H1 (cell line): ENCODE measurements around the gene MRFAP1. TPM values are rescaled to one million over a fixed set of nuclear protein-coding genes. Genes with fewer than 3 reads are reported as not detected.

Experiments used
- CTCF ChIA-PET: fragments of 300-600 bp; sonication (Branson Sonifier 250); formaldehyde crosslinking; loops from one replicate; lab custom pipeline; 2021; ENCODE audit not compliant: partially characterized antibody; lab: Charles Lee
- POLR2A ChIA-PET: fragments of 300-600 bp; sonication (Branson Sonifier 250); formaldehyde crosslinking; loops from one replicate; lab custom pipeline; 2021; ENCODE audit warnings: inconsistent platforms; ENCODE audit not compliant: partially characterized antibody; lab: Charles Lee
- DNase-seq, 2 experiments: peaks; one replicate each; pipeline versions ENCODE4 v3.0.0 to v3.0.0-alpha.2; 2010 to 2022; ENCODE audit warnings: low spot score in 2 of 2, low read depth in 1 of 2, mixed read lengths in 1 of 2
- FAIRE-seq: peaks from 2 replicates; lab custom pipeline; 2011; peaks lifted over from hg19 to GRCh38; lab: Jason Lieb, UNC
- H2AFZ ChIP-seq: 2 replicates; pipeline ENCODE4 v1.8.1; 2012; ENCODE audit warnings: low read length, inconsistent platforms
- H2AK5ac ChIP-seq: 2 replicates; pipeline ENCODE4 v1.6.1; 2013; ENCODE audit warnings: low read depth, low read length
- H2BK120ac ChIP-seq: replicated peaks from 2 replicates; pipeline ENCODE3; 2013; ENCODE audit warnings: low read depth, low read length, inconsistent platforms
- H2BK12ac ChIP-seq: 2 replicates; pipeline ENCODE4 v1.6.1; 2013; ENCODE audit warnings: low read depth, low read length
- H2BK15ac ChIP-seq: 2 replicates; pipeline ENCODE4 v1.6.1; 2013; ENCODE audit warnings: low read length
- H2BK20ac ChIP-seq: 2 replicates; pipeline ENCODE4 v1.6.1; 2013; ENCODE audit warnings: low read length
- H2BK5ac ChIP-seq: 2 replicates; pipeline ENCODE4 v1.6.1; 2013; ENCODE audit warnings: low read depth, low read length
- H3K14ac ChIP-seq: 2 replicates; pipeline ENCODE4 v1.6.1; 2013; ENCODE audit warnings: inconsistent platforms; ENCODE audit not compliant: insufficient read length
- H3K18ac ChIP-seq: 2 replicates; pipeline ENCODE4 v1.6.1; 2013; ENCODE audit warnings: low read length; ENCODE audit errors: extremely low read depth
- H3K23ac ChIP-seq: 2 replicates; pipeline ENCODE4 v1.6.1; 2013; ENCODE audit warnings: inconsistent platforms; ENCODE audit not compliant: insufficient read length
- H3K23me2 ChIP-seq: 2 replicates; pipeline ENCODE4 v1.6.1; 2013; ENCODE audit warnings: low read depth, low read length
- H3K27ac ChIP-seq: 2 replicates; pipeline ENCODE4 v1.6.1; 2011; ENCODE audit warnings: low read depth, low read length, inconsistent platforms
- H3K27me3 ChIP-seq, 4 experiments: replicated peaks in 1 of 4; 1 replicate in 1 of 4; 2 replicates in 3 of 4; pipeline versions ENCODE4 v1.6.1 to v1.8.1; 2011 to 2013; ENCODE audit warnings: low read length in 3 of 4, mild to moderate bottlenecking in 3 of 4, inconsistent platforms in 2 of 4, mixed read lengths in 2 of 4, moderate library complexity in 1 of 4; ENCODE audit not compliant: control insufficient read depth in 3 of 4, insufficient read depth in 3 of 4; ENCODE audit errors: extremely low read depth in 1 of 4
- H3K36me3 ChIP-seq, 4 experiments: 2 replicates each; pipeline versions ENCODE4 v1.6.1 to v1.8.1; 2011 to 2013; ENCODE audit warnings: mild to moderate bottlenecking in 4 of 4, low read length in 3 of 4, moderate library complexity in 2 of 4, control low read depth in 1 of 4, inconsistent platforms in 1 of 4; ENCODE audit not compliant: insufficient read depth in 4 of 4, control insufficient read depth in 2 of 4
- H3K4ac ChIP-seq: replicated peaks from 2 replicates; pipeline ENCODE3; 2013; ENCODE audit warnings: low read length, low read depth, mixed read lengths, inconsistent platforms; ENCODE audit not compliant: insufficient read length
- H3K4me1 ChIP-seq, 4 experiments: replicated peaks in 1 of 4; 1 replicate in 1 of 4; 2 replicates in 3 of 4; pipeline versions ENCODE4 v1.6.1 to v1.8.1; 2011 to 2013; ENCODE audit warnings: low read length in 3 of 4, inconsistent platforms in 2 of 4, mixed read lengths in 1 of 4; ENCODE audit not compliant: insufficient read depth in 4 of 4, control insufficient read depth in 3 of 4
- H3K4me2 ChIP-seq, 2 experiments: 2 replicates each; pipeline versions ENCODE4 v1.6.1 to v1.8.1; 2011 to 2013; ENCODE audit warnings: low read depth in 2 of 2, low read length in 2 of 2, control low read depth in 1 of 2, inconsistent platforms in 1 of 2, mild to moderate bottlenecking in 1 of 2; ENCODE audit not compliant: insufficient read depth in 1 of 2
- H3K4me3 ChIP-seq, 4 experiments: fragments of 200-600, 300-600 bp in 1 of 4; sonication (generic), shearing (Covaris generic), sonication (Bioruptor Twin) in 1 of 4; 2 replicates each; pipeline versions ENCODE4 v1.5.1 to v1.8.1; 2011 to 2016; ENCODE audit warnings: low read length in 4 of 4, low read depth in 3 of 4, control low read depth in 2 of 4, inconsistent platforms in 2 of 4, mild to moderate bottlenecking in 2 of 4, mixed read lengths in 1 of 4, moderate library complexity in 1 of 4; ENCODE audit not compliant: insufficient read depth in 2 of 4; ENCODE audit errors: extremely low read depth in 1 of 4
- H3K56ac ChIP-seq: replicated peaks from 2 replicates; pipeline ENCODE3; 2013; ENCODE audit warnings: low read depth, mild to moderate bottlenecking, mixed read lengths, low read length, inconsistent platforms; ENCODE audit not compliant: insufficient read length
- H3K79me1 ChIP-seq: 2 replicates; pipeline ENCODE4 v1.6.1; 2013; ENCODE audit warnings: low read depth, low read length, control low read depth
- H3K79me2 ChIP-seq, 2 experiments: 2 replicates each; pipeline versions ENCODE4 v1.6.1 to v1.8.1; 2012 to 2013; ENCODE audit warnings: low read length in 2 of 2, mild to moderate bottlenecking in 2 of 2, inconsistent platforms in 1 of 2; ENCODE audit not compliant: insufficient read depth in 2 of 2, control insufficient read depth in 1 of 2
- H3K9ac ChIP-seq, 4 experiments: replicated peaks in 1 of 4; 1 replicate in 1 of 4; 2 replicates in 3 of 4; pipeline versions ENCODE4 v1.6.1 to v1.8.1; 2011 to 2013; ENCODE audit warnings: low read depth in 3 of 4, low read length in 3 of 4, control low read depth in 2 of 4, mild to moderate bottlenecking in 2 of 4, moderate library complexity in 2 of 4, inconsistent platforms in 1 of 4; ENCODE audit errors: extremely low read depth in 1 of 4
- H3K9me3 ChIP-seq, 2 experiments: 2 replicates each; pipeline versions ENCODE4 v1.6.1 to v1.8.1; 2012 to 2013; ENCODE audit warnings: mild to moderate bottlenecking in 2 of 2, moderate library complexity in 2 of 2, control low read depth in 1 of 2, inconsistent platforms in 1 of 2, low read depth in 1 of 2, low read length in 1 of 2, mixed read lengths in 1 of 2; ENCODE audit not compliant: insufficient read depth in 2 of 2
- H4K20me1 ChIP-seq, 2 experiments: replicated peaks in 1 of 2; 2 replicates each; pipeline versions ENCODE3 to v1.8.1; 2011 to 2013; ENCODE audit warnings: inconsistent platforms in 2 of 2, low read length in 2 of 2, mild to moderate bottlenecking in 1 of 2; ENCODE audit not compliant: insufficient read depth in 2 of 2, control insufficient read depth in 1 of 2
- H4K5ac ChIP-seq: 2 replicates; pipeline ENCODE4 v1.6.1; 2013; ENCODE audit warnings: low read length, low read depth, mixed read lengths, inconsistent platforms; ENCODE audit not compliant: insufficient read length
- H4K8ac ChIP-seq: 2 replicates; pipeline ENCODE4 v1.8.0; 2013; ENCODE audit warnings: mild to moderate bottlenecking, moderate library complexity, low read length, inconsistent platforms; ENCODE audit not compliant: insufficient read depth; ENCODE audit errors: extremely low read depth
- H4K91ac ChIP-seq: replicated peaks from 2 replicates; pipeline ENCODE3; 2013; ENCODE audit warnings: low read length, mixed read lengths, inconsistent platforms; ENCODE audit not compliant: insufficient read length
- CEBPB ChIP-seq: IDR thresholded peaks from 2 replicates; pipeline ENCODE4 v1.6.1; 2012; ENCODE audit warnings: low read depth, low read length
- EGR1 ChIP-seq: IDR thresholded peaks from 2 replicates; pipeline ENCODE4 v1.6.1; 2011; ENCODE audit warnings: low read depth, low read length, borderline replicate concordance
- JUN ChIP-seq: IDR thresholded peaks from 2 replicates; pipeline ENCODE4 v1.6.1; 2011; ENCODE audit warnings: low read depth, mild to moderate bottlenecking, improper control_type of control experiment, low read length
- KDM5A ChIP-seq: fragments of 200-600 bp; IDR thresholded peaks from 2 replicates; pipeline ENCODE4 v1.7.1; 2012; ENCODE audit warnings: mild to moderate bottlenecking, low read length, inconsistent platforms, mixed read lengths
- SIX5 ChIP-seq: IDR thresholded peaks from 2 replicates; pipeline ENCODE4 v1.6.1; 2011; ENCODE audit warnings: mild to moderate bottlenecking, low read depth, low read length
- USF2 ChIP-seq: IDR thresholded peaks from 2 replicates; pipeline ENCODE4 v1.6.1; 2011; ENCODE audit warnings: low read length, improper control_type of control experiment
- YY1 ChIP-seq: IDR thresholded peaks from 2 replicates; pipeline ENCODE4 v1.6.1; 2011; ENCODE audit warnings: low read depth, mild to moderate bottlenecking, low read length
- WGBS, 2 experiments: shearing (Covaris generic) in 1 of 2; methylation state at CpG; one replicate each; pipeline versions ENCODE4 v1.1.6 to v1.1.7; 2013 to 2015; ENCODE audit warnings: low lambda C conversion rate in 2 of 2, mixed read lengths in 2 of 2, inconsistent platforms in 1 of 2, low coverage in 1 of 2, missing lambda C conversion rate in 1 of 2; ENCODE audit not compliant: insufficient replicate concordance in 2 of 2, insufficient coverage in 1 of 2, insufficient read length in 1 of 2; ENCODE audit errors: extremely low coverage in 1 of 2, missing lambda C conversion rate in 1 of 2; 5-methylcytosine and 5-hydroxymethylcytosine counted together
- polyA plus RNA-seq, 7 experiments: library from polyadenylated mRNA; depleted of rRNA in 3 of 7; stranded (reverse) in 5 of 7; unstranded in 2 of 7; fragments of >200 nt in 5 of 7; fragments of 200-250 nt in 2 of 7; gene quantifications; 1 replicate in 5 of 7; 2 replicates in 1 of 7; 4 replicates in 1 of 7; pipeline versions ENCODE4 v1.2.1 to v1.2.3, GENCODE V29; 2011 to 2013; ENCODE audit warnings: missing spikeins in 2 of 7, mixed read lengths in 2 of 7
- total RNA-seq: library from RNA; stranded (reverse); fragmentation: NEBNext Ultra II Directional; extraction: Animal tissue kit (Norgen Biotek cat#: 25700); gene quantifications from 2 replicates; pipeline ENCODE4 v1.2.1, GENCODE V29; 2021
- TF ChIP-seq, protein P1 (sequence below), 3 experiments: IDR thresholded peaks; 1 replicate in 2 of 3; 2 replicates in 1 of 3; pipeline versions ENCODE4 v1.5.1 to v1.6.1; 2011; ENCODE audit warnings: low read length in 3 of 3, mild to moderate bottlenecking in 3 of 3, inconsistent platforms in 2 of 3, low read depth in 1 of 3, moderate library complexity in 1 of 3; ENCODE audit not compliant: insufficient read depth in 1 of 3; ENCODE audit errors: control extremely low read depth in 1 of 3
- TF ChIP-seq, protein P2 (sequence below): IDR thresholded peaks from 2 replicates; pipeline ENCODE4 v1.6.1; 2012; ENCODE audit warnings: inconsistent platforms

Gene MRFAP1
- total and polyA plus RNA-seq, 2 of the 8 experiments (the other 6 are each of a cell fraction or from before 2014, with no cell fraction given) = 108 to 307 TPM

- Histone ChIP-seq H2BK15ac (no peak overlapping the region), H3K23ac (no peak overlapping the region), H2AK5ac (no peak overlapping the region), H4K5ac (no peak overlapping the region), H3K27ac (no peak overlapping the region), H2AFZ (no peak overlapping the region), H2BK120ac (no peak overlapping the region), H3K36me3 (peaks cover under 1 to 6% (median 3%) of the 10 kb centered on the region in 4 experiments; a peak in 5 of 8 replicates), H3K79me2 (peaks cover 0 to 14% of the 10 kb centered on the region in 2 experiments; a peak in 2 of 4 replicates), H2BK5ac (no peak overlapping the region), H2BK20ac (no peak overlapping the region), H3K14ac (no peak overlapping the region), H2BK12ac (no peak overlapping the region), H3K56ac (no peak overlapping the region), H3K27me3 (no peaks in the 10 kb centered on the region), H3K79me1 (peaks cover 9% of the 10 kb centered on the region), H3K4ac (no peak overlapping the region), H3K4me3 (no peak overlapping the region), H4K91ac (no peak overlapping the region), H3K9me3 (no peaks in the 10 kb centered on the region), H3K4me1 (peaks cover 0 to 3% (median under 1%) of the 10 kb centered on the region in 4 experiments; a peak in 2 of 7 replicates), H3K4me2 (no peak overlapping the region), H3K23me2 (no peaks in the 10 kb centered on the region), H4K8ac (no peak overlapping the region), H4K20me1 (peaks cover 13 to 19% of the 10 kb centered on the region in 2 experiments), H3K18ac (no peak overlapping the region), H3K9ac (no peak overlapping the region)
- WGBS, 2 experiments = 88% methylated on average over 9 of the region's 9 CpGs; no CpG with 5 or more reads in 1 of the 2 experiments
- CTCF ChIA-PET = interaction anchor here (0.6 to 3.7 kb wide), 25 partner anchors 10 to 946 kb away, joined by 3 to 37 read pairs (median 5); partner anchors contain the start of gene S100P
- FAIRE-seq (no peak), DNase-seq (peak in 1 of 2 experiments; percentile 70)
- POLR2A ChIA-PET = interaction anchor here (0.9 to 1.7 kb wide), 5 partner anchors 8 to 40 kb away, joined by 3 to 7 read pairs (median 3); partner anchors contain the start of gene MRFAP1
- TF ChIP-seq JUN = no peak
- no peak for TF ChIP-seq EGR1
- TF ChIP-seq YY1 = no peak
- TF ChIP-seq CEBPB = no peak
- TF ChIP-seq, protein P1, sequence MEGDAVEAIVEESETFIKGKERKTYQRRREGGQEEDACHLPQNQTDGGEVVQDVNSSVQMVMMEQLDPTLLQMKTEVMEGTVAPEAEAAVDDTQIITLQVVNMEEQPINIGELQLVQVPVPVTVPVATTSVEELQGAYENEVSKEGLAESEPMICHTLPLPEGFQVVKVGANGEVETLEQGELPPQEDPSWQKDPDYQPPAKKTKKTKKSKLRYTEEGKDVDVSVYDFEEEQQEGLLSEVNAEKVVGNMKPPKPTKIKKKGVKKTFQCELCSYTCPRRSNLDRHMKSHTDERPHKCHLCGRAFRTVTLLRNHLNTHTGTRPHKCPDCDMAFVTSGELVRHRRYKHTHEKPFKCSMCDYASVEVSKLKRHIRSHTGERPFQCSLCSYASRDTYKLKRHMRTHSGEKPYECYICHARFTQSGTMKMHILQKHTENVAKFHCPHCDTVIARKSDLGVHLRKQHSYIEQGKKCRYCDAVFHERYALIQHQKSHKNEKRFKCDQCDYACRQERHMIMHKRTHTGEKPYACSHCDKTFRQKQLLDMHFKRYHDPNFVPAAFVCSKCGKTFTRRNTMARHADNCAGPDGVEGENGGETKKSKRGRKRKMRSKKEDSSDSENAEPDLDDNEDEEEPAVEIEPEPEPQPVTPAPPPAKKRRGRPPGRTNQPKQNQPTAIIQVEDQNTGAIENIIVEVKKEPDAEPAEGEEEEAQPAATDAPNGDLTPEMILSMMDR (IDR thresholded peaks at IDR 0.05; ENCODE audit: control extremely low read depth in 1 of 3, insufficient read depth in 1 of 3, low read depth in 1 of 3, low read length in 3 of 3) = peak in 2 of 3 experiments; percentile 50 to 54; a peak in 2 of 4 replicates
- TF ChIP-seq, protein P2, sequence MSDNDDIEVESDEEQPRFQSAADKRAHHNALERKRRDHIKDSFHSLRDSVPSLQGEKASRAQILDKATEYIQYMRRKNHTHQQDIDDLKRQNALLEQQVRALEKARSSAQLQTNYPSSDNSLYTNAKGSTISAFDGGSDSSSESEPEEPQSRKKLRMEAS = no peak
- no peak for TF ChIP-seq SIX5
- TF ChIP-seq USF2 = no peak
- no peak for TF ChIP-seq KDM5A
Observed at GRCh38 chr4:6681191-6681590, 40.7 kb downstream of the MRFAP1 start.
